Skin of body (tissue), 2 donors: ENCODE results near the gene COL4A4. TPM values are rescaled to one million over a fixed set of nuclear protein-coding genes. Genes with fewer than 3 reads are reported as not detected.
"Not testable (repeated sequence)": the region's sequence is repeated elsewhere in the genome, so short reads cannot be mapped to it uniquely, and the experiment has no call there.

Experiments used
- DNase-seq: peaks from one replicate; lab custom pipeline; 2025; lab: John Stamatoyannopoulos, UW
- total RNA-seq: library from RNA; depleted of rRNA; stranded (reverse); fragments of >200 nt; gene quantifications from one replicate; pipeline ENCODE4 v1.2.3, GENCODE V29; 2014

The COL4A4 gene
- total RNA-seq, 1 donor from 2014 or later, result 0.30 TPM

DNA sequence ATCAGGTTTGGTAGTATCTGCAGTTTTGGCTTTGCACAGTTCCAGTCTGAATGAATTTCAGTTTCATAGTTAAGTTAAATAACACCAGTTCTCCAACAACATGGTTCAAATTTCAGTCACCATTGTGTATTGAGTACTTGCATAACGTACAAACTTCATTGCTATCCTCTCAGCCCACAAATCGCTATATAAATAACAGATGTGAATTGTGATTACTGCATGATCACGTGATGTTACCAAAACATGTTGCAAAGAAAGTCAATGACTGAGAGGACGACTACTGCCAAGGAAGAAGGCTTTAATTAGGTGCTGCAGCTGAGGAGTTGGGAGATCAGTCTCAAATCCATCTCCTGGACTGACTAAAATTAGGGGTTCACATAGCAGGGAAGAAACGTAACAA lies 48.2 kb downstream of the COL4A4 start:
- DNase-seq, result peak; percentile 84

DNA sequence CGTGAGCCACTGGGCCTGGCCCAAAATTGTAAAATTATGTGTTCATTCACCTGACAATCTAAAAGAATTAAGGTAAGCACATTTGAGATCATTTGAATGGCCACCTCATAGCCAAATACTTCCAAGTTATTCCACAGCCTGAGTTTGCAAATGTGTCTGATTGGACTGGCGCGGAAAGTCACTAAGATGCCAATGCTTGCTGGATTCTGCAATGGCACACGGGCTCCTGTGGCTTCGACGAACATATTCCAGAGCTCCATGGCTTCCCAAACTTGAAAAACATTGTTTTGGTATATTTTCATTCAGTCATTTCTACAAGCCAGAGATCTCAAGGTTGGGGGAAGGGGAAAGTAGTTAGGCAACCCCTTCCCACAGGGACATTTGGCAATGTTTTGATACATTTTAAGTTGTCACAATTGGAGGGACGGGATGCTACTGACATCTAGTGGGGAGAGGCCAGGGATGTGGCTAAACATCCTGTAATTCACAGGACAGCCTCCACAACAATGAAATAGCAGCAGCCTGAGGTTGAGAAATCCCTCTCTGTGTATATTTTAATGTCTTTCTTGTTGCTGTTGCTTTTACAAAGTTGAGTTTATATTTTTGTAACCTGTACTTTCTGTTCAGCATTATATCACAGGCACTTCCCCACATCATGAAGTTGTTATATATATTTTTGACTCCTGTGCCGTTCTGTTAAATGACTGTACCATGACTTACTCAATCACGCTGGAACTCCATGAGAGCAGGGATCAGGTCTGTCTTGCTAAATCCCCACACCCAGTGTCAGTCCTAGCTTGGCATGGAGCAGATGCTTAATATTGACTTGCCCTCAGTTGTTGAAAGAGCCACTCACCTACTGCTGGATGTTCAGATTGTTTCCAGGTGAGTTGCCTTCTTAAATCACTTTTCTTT lies 56.9 kb downstream of the COL4A4 start:
- DNase-seq, result peak; percentile 61

DNA sequence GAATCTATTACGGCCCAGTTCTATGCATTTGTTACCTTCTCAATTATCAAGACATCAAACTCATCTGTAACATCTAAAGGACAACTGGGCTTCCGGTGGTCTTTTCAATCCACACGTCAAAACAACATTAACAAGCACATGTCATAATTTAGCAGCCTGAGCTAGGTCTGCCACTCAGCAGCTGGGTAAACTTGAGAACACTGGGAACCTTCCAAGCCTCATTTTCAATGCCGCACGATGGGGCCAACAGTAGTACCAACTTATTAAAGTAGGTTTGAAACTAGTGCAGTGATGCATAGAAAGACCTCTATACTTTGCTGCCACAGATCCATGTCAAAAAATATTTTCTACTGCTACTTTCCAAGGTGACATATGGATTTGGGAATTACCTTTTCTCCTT lies 60.4 kb downstream of the COL4A4 start:
- DNase-seq, result no peak

DNA sequence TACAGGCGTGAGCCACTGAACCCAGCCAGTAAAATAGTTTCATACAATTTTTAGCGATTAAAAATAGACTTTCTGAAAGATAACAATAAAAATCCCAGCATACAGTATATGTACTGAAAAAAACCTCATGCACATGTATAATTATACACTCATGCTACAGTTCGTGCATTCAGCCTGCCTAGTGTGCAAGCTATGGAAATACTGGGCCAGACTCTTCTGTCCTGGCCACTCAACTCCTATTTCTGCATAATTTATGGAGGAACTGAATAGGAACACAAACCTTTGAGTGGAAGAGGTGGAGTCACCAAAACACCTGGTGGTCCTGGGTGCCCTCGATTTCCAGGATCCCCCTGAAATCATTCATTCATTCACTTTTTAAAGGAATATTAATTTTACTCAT lies 64.7 kb downstream of the COL4A4 start:
- DNase-seq, result no peak

DNA sequence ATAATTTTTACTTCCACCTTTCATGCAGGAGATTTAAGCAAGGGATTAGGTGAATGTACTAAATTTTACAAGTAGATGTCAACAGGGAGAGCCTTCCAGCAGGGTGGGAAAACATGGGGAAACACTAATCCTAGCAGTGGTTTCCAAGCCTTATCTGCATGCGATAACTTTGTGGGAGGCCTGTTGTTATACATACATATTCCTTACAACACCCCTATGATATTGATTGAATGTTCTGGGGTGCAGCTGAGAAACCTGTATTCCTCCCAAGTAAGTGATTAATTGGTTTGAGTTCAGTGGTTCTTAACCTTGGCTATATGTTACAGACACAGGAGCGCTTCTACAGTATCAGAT lies 65.9 kb downstream of the COL4A4 start:
- no peak for DNase-seq

DNA sequence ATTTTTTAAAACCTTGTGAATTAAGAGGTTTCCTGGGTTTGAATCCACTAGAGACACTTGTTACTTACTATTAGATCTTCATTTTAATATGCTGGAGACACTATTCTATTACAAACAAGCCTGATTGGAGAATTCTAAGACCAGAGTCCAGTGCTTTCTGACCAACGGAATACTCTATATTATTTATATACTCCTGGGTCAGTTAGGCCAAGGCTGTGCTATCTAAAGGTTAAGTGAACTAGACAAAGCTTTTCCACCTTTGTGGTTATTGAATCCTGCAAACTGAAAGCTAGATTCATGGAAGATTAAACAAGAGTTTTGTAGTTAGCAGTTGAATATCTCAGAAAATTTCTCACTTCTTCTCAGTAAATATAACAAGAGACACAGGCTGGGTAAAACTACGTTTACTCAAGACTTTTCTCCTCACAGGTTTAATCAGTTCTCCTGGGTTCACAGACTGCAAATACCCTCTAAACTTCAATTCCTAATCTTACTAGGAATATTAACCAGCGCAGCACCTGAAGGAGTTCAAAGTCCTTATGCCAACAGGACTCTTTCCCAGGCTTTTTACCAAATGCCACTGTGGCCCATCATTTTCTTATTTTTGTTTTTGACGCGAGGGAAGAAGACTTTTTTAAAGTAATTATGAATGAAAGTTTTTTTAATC lies 66.4 kb downstream of the COL4A4 start:
- no peak for DNase-seq

DNA sequence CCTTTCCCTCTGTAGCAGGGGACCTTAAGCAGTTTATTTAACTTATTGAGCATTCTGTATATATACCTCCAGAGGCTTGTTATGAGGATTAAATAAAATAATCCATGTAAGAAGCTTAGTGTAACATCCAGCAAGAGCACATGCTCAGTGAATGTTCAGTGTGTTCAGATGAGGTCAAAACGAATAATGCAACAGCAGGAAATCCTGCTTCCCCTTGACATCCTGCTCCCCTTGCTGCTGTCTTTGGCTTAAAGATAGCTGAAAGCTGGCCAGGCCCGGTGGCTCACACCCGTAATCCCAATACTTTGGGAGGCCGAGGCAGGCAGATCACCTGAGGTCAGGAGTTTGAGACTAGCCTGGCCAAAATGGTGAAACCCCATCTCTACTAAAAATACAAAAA lies 68.7 kb downstream of the COL4A4 start:
- DNase-seq, result no peak

DNA sequence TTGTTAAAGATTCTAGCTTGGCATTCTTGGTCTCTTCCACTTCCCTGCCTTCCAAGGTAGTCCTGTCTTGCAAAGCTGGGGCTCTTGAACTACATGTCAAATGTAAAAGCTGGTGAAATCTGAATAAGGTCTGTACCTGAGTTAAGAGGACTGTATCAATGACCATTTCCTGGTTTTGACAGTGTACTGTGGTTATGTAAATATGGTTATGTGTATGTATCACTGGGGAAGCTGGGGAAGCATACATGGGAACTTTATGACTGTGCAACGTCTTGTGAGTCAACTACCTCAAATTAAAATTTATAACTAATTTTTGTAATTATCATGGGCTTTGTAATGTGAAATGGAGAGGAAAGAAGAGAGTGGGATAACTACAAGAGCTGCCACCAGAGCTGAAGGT lies 81.7 kb downstream of the COL4A4 start:
- no peak for DNase-seq

DNA sequence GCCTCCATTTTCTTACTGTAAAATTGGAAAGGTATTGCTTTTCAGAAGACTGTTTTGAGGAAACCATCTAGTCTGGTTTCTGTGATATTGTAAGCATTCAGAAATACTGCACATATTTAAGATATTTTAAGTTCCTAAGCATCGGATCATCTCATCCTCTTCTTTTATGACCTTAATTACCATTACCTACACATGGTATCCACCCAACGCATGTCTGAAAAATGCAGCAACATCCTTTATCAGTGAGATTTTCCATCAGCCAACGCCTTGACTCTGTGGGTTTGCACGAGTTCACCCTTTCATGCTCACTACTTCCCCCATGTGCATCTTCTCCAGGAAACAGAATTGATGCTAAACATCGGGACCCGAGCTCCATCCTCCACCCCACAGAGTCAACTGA lies 84.3 kb downstream of the COL4A4 start:
- no peak for DNase-seq

DNA sequence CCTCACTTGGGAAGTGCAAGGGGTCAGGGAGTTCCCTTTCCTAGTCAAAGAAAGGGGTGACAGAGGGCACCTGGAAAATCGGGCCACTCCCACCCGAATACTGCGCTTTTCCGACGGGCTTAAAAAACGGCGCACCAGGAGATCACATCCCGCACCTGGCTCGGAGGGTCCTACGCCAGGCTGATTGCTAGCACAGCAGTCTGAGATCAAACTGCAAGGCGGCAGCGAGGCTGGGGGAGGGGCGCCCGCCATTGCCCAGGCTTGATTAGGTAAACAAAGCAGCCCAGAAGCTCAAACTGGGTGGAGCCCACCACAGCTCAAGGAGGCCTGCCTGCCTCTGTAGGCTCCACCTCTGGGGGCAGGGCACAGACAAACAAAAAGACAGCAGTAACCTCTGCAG lies 98.9 kb downstream of the COL4A4 start:
- not testable (repeated sequence) for DNase-seq

DNA sequence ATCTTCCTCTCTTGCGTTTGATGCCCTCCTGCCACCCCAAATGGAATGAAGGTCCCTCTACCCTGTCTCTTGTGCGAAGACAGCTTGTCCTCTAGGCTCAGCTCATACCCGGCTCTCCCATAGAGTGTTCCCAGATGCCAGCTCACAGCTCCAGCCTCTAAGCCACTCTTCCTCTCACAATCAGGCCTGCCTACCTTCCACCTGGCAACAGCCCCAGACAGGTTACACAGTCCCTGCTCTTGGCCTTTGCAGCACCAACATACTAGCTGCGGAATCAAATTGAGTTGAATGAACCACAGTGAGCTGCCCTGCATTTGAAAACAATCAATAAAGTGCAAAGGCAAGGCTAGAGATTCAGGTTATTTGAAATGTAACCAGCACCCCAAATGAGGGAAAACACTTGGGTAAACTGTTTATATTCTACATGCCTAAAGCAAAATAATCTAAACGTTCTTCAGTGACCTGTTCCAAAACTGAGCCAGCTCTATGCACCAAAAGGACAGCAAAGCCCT lies 105.1 kb downstream of the COL4A4 start:
- DNase-seq, result no peak

DNA sequence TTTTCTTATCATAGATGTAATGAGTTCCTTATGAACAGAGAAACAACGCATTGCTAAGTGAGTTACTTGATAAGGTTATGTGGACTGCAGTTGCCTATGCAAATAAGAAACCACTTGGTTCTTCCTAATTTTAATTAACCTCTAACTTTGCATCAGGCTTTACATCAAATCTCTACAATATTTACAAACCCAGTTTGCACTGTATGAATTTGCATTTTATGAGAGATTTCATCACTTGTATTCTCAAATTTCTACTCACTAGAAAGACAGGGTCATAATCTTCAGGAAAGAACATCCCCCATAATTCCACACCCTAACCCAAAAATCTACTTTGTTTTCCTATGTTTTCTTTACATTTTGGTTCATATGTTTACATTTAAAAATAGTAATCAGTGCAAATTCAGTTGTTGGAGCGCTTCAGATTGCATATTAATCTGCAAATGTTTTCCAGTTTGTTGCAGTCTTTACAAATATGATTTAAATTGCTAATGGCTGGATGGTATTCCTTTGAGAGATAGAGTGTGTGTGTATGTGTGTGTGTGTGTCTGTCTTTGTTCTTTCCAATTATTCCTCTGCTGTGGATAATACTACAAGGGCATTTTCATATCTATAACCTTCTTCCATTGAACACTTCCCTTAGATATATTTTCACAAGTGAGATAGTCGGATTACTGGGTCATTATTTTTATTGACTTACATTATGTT lies 106.1 kb downstream of the COL4A4 start:
- no peak for DNase-seq

DNA sequence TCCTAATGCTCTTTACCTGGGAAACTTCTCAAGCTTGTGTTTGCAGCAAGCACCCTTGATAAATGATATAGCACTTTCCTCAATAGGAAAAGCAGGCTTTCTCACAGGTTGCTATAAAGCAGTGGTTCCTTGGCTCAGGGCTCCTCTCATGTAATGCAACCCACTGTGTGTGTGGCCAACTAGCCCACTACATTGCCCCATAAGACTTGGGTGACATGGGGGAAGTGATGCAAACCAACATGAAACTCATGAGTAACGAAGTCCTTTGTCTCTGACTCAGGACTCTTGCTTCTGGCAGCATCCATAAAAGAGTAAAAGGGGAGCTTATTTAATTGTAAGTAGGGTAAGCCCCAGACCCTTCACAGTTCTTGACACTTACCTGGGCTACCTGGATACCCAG lies 106.9 kb downstream of the COL4A4 start:
- DNase-seq, result no peak

DNA sequence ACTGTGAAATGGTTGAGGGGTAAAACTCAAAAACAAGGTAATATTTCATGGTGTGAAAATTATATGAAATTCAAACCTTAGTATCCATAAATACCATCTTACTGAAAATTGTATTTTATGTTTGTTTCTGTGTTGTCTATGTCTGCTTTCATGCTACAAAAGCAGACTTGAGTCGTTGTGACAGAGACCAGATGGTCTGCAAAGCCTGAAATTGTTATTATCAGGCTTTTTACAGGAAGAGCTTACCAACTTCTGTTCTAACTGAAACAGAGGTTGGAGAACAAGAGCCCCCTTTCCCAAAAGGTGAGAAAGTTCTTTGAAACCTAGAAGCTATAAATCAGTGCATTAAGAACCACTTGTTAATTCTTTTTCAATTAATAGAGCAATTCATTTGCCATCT lies 110.0 kb downstream of the COL4A4 start:
- no peak for DNase-seq

DNA sequence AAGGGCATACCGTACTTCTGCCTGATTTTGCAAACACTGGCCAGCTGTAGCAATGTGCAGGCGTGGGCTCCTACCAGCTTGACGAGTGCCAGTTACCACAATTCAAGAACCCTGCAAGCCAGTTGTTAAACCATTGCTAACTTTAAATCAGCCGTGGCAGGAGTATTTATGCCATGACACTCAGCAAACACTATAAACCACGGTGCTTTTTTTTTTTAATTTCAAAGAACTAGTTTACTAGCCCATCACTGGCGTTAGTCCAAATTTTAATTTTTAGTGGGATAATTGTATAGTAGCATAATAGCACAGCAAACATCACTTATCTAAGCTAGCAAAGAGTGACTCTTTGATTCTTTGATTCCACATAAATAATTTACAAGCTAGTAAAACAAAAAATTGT lies 111.1 kb downstream of the COL4A4 start:
- no peak for DNase-seq

DNA sequence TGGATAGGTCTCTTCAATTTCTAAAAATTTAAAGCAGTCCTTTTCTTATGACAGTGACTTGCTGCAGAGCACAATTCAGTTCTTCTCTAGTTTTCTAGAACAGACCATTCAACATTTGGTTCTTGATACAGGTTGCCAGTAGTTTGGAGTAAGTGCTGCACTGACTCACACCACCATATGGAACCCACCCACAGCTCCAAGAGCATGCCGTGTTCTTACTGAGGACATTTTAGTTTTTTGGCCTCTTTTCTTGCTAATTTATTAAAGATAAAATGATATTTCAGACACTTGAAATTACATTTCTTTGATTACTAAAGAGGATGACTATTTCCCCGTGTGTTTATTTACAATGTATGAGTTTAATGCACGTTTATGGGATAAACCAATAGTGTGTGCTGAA lies 120.0 kb downstream of the COL4A4 start:
- no peak for DNase-seq

DNA sequence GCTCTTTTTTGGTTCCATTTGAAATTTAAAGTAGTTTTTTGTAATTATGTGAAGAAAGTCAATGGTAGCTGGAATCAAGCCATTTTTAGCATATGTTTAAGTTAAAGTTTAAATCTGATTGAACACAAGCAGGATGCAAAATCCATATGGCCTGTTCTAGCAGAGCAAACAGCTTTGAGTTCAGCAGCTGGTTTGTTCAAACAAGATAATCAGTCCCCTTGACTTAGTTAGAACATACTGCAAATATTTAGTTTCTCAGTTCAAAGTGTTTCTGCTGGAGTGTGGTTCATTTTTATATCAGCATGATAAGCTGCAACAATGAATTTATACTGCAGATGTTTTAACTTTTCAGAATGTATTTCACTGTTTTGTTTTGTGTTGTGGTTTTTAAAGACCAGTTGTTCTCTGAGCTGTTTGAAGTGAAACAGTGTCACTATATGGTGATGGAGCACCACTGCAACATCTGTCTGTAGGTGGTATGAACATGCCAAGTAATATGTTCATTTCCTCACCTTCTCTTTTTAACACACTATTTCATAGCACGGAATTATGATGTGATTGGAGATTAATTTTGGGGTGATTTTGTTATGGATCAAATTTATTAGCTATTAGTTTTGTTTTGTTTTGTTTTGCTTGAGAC lies 125.3 kb downstream of the COL4A4 start:
- DNase-seq, result no peak

DNA sequence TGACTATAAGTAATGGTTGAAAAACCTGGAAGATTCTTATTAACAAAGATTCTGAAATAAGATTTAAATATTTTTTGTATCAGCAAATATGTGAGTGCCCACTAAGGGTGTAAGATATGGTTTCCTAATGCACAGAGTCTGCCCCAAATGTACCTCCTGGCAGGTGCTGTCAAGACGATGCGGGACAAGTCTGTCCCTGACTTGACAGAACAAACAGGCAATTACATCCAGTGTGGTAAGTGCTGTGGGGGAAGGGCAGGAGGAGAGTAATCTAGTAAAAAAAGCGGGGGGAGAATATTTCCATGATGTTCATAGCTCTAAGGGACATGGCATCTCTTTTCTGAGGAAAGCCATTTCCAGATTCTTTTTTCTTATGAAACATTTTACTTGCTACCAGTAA lies 127.5 kb downstream of the COL4A4 start:
- DNase-seq, result no peak

DNA sequence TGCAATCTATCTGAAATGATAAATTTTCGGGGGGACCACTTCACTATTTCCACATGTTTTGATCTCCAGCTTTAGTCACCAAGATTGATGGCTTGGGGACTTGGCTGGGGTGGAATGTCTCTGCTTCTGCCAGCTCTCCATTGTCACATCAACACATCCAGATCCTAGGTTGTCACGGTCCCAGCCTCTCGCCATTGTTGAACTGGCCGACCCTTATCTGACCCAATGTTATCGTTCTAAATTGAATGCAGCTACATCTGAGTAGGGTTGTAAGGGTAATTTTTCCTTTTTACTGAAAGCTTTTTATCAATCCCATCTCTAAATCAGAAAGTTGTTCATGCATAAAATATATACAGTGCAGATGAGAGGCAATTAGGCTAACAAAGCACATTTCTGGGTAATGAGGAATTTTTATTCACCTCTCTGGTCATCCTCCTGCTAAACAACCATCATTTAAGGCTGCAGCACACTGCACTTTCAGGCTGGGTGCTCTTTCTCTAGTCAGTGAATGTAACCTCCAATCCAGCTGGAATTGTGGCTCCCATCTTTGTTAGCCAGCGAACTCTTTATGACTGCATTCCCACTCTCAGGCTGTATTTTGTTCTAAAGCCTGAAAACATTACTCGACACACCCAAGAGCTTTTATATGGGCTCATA lies 128.2 kb downstream of the COL4A4 start:
- DNase-seq, result no peak

DNA sequence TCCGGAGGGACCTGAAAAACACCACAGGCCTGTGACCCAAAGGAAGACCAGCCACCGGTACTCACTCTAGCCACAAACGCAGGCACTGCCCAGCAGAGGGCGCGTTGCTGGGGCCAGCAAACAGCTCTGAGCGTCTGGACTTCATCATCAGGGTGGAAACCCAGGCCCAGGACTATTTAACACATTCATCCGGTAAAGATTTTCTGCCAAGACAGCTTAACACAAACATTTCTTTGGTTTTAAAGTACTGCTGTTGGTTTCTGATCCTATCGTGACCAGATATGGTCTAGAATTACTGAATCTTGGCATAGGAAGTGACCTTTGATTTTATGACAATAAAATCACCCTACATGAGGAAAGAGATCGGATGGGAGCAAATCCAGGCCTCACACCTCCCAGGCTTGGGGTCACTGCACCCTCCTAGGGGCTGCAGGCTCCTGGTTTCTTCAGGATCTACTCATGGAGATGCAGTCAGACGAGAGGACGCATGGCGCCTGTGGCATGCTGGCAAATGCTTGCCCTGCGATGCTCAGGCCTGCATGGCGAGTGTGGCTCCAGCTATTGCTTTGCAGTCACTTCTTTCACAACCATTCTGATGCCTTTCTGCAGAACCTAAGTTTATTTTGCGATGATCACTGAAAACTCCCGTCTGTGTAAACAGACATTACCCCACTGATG lies 130.4 kb downstream of the COL4A4 start:
- no peak for DNase-seq

DNA sequence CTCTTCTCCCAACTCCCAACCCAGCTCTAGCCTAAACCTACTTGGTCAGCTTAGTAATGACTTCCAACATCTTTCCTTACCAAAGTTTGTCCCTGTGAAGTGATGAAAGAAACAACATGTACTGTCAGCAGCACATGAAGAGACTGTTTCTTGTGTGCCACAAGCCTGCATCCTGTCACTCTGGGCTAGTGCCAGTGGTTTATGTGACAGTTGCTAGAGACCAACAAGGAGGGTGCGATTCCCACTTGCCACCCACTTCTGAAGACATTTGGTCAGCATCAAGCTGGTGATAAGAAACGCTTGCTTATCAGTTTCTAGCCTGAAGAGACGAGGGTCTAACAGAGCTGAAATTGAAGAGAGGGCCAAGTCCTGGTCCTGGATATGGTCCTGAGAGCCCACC lies 132.6 kb downstream of the COL4A4 start:
- no peak for DNase-seq
